DOHH2 (cell line): ENCODE data around the gene ETV5.

Experiments
- CTCF ChIP-seq: fragments of 200-600 bp; sonication (generic); IDR thresholded peaks from one replicate; pipeline ENCODE4 v1.5.1; 2014; ENCODE audit warnings: antibody characterized with exemption, mild to moderate bottlenecking, low read depth, low read length; ENCODE audit not compliant: poor library complexity, severe bottlenecking
- EZH2phosphoT487 ChIP-seq: fragments of 200-600 bp; sonication (generic); IDR thresholded peaks from 2 replicates; pipeline ENCODE4 v1.6.1; 2017; ENCODE audit warnings: borderline replicate concordance, mild to moderate bottlenecking, antibody characterized with exemption, low read length, moderate library complexity, mixed read lengths

- TF ChIP-seq CTCF (no peak), EZH2phosphoT487 (no peak)
These were observed 86.0 kb downstream of the ETV5 start for GRCh38 chr3:186022931-186023330.
